ENCODE results near the gene ESRP2. TPM values are rescaled to one million over a fixed set of nuclear protein-coding genes. Genes with fewer than 3 reads are reported as not detected.

Gene ESRP2
- total and polyA plus RNA-seq, 10 donors: 0.02 to 0.35 (median 0.23) TPM; not detected in 2

DNA sequence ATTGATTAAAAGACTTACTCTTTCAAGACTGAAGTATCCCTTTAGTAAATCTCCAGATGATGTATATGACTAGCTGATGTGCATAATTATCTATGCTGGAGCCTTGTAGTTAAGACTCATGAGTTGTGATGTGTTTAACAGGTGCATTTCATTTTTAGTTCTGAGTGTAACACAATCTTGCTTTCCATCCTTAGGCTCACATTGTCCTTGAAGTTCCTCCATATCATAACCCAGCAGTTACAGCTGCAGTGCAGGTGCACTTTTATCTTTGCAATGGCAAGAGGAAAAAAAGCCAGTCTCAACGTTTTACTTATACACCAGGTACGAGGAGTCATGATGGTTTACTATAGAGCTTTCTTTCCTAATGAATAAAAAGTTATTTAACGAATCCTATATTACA lies 52.9 kb downstream of the ESRP2 start:
- H3K27ac ChIP-seq: no peak overlapping the region
- DNase-seq: no peak
- peaks cover 0 to 100% (median 79%) of the 10 kb centered on the region in 6 donors for H3K36me3 ChIP-seq
- no peaks in the 10 kb centered on the region for H3K4me1 ChIP-seq
- H3K27me3 ChIP-seq (replicated peaks in 1 of 7): no peaks in the 10 kb centered on the region
- 87 to 92% (median 88%) methylated on average over 3 of the region's 3 CpGs for WGBS, 5 donors
- no peaks in the 10 kb centered on the region for H3K9me3 ChIP-seq
- intact Hi-C loops (cut with DNase I; ENCODE audit: low total_unique reads): no loop called here
- TF ChIP-seq, protein P1, sequence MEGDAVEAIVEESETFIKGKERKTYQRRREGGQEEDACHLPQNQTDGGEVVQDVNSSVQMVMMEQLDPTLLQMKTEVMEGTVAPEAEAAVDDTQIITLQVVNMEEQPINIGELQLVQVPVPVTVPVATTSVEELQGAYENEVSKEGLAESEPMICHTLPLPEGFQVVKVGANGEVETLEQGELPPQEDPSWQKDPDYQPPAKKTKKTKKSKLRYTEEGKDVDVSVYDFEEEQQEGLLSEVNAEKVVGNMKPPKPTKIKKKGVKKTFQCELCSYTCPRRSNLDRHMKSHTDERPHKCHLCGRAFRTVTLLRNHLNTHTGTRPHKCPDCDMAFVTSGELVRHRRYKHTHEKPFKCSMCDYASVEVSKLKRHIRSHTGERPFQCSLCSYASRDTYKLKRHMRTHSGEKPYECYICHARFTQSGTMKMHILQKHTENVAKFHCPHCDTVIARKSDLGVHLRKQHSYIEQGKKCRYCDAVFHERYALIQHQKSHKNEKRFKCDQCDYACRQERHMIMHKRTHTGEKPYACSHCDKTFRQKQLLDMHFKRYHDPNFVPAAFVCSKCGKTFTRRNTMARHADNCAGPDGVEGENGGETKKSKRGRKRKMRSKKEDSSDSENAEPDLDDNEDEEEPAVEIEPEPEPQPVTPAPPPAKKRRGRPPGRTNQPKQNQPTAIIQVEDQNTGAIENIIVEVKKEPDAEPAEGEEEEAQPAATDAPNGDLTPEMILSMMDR (IDR thresholded peaks at IDR 0.05 in 8 of 11, conservative IDR thresholded peaks at IDR 0.05 in 3 of 11): no peak
- TF ChIP-seq POLR2AphosphoS5 (IDR thresholded peaks at IDR 0.05) (no peak), POLR2A (IDR thresholded peaks at IDR 0.05) (no peak)
- H3K4me3 ChIP-seq: no peak overlapping the region

DNA sequence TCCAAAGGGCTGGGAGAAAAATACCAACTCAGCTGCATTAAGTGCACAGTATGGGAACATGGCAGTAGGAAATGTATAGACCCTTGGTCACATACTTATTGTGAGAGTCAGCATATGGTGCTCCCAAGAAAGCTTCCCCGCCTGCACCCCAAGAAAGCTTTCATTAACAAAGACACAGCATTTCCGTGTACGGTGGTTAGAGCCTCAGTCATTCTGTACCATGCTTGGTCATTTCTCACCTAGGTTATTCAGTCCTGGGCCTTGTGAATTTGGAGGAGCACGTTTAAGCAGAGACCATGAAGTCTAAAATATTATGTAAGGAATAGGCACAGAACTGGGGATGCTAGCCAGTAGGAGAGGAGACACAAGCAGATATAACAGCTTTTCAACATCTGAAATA lies 56.1 kb downstream of the ESRP2 start:
- no peak overlapping the region for H3K4me3 ChIP-seq
- TF ChIP-seq, protein P1 (IDR thresholded peaks at IDR 0.05 in 8 of 11, conservative IDR thresholded peaks at IDR 0.05 in 3 of 11): no peak
- TF ChIP-seq POLR2A (IDR thresholded peaks at IDR 0.05) (no peak), POLR2AphosphoS5 (IDR thresholded peaks at IDR 0.05) (no peak)
- H3K27me3 ChIP-seq (replicated peaks in 1 of 7): no peaks in the 10 kb centered on the region
- peaks cover 0 to 99% (median 67%) of the 10 kb centered on the region in 6 donors for H3K36me3 ChIP-seq
- no peak for DNase-seq
- WGBS, 5 donors: 83 to 97% (median 92%) methylated on average over 4 of the region's 4 CpGs
- H3K27ac ChIP-seq: no peak overlapping the region
- H3K9me3 ChIP-seq: no peaks in the 10 kb centered on the region
- intact Hi-C loops (cut with DNase I; ENCODE audit: low total_unique reads): no loop called here
- H3K4me1 ChIP-seq: no peaks in the 10 kb centered on the region

DNA sequence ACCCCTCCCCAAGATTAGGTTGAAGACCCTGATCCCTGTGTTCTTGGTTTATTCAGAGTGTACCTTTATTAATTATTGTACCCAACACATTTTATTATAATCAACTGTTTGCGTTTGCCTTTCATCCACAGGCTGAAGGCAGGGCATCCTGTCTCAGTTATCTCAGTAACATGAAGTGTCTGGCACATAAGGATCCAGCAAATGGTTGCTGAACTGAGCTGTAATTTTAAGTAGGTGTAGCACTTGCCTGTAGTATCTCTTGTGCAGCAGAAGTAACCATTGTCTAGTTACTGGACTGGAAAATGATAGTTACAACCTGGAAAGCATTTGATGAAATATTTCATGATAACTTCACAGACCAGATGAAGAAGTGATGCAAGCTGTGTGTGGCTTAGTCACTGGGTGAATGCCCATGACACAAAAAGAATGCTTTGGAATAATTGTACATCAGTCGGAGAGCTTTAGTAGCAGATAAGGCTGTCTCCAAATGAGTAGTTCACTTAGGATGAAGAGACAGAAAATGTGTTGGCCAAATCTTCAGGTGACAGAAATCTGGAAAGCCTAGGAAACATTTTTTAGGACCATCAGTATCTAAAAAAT lies 56.6 kb downstream of the ESRP2 start:
- H3K36me3 ChIP-seq: peaks cover 0 to 99% (median 66%) of the 10 kb centered on the region in 6 donors
- no peaks in the 10 kb centered on the region for H3K4me1 ChIP-seq
- no peaks in the 10 kb centered on the region for H3K27me3 ChIP-seq (replicated peaks in 1 of 7)
- TF ChIP-seq POLR2A (IDR thresholded peaks at IDR 0.05): no peak
- no peak for TF ChIP-seq POLR2AphosphoS5 (IDR thresholded peaks at IDR 0.05)
- TF ChIP-seq, protein P1 (IDR thresholded peaks at IDR 0.05 in 8 of 11, conservative IDR thresholded peaks at IDR 0.05 in 3 of 11): no peak
- WGBS, 5 donors: 94 to 98% (median 96%) methylated on average over 2 of the region's 2 CpGs
- no peak overlapping the region for H3K27ac ChIP-seq
- no peaks in the 10 kb centered on the region for H3K9me3 ChIP-seq
- no peak overlapping the region for H3K4me3 ChIP-seq
- DNase-seq: no peak
- intact Hi-C loops (cut with DNase I; ENCODE audit: low total_unique reads): no loop called here

Small RNAs within 50 kb of the gene (microRNA-seq; reads per million reads assigned to microRNA genes)
- gene MIR6773: 0 reads per million in 3 donors

Small RNAs within 50 kb of the gene (small RNA-seq; reads per million reads assigned to genes)
- gene RF00554 (0 reads per million in 4 donors), gene RNU6-1262P (0 reads per million in 4 donors)

Other genes starting within 250 kb of the ESRP2 start
- gene DPEP2, start 236.6 kb downstream of the ESRP2 start, total RNA-seq: 10 to 100 TPM; 18.6 to 79.6 (median 30.4) TPM
- gene DPEP2, start 236.6 kb downstream of the ESRP2 start, polyA plus RNA-seq: 10 to 100 TPM; 21.7 to 31.0 (median 24.7) TPM
- not detected for gene DPEP2NB, start 220.2 kb downstream of the ESRP2 start, total RNA-seq
- not detected for gene DPEP2NB, start 220.2 kb downstream of the ESRP2 start, polyA plus RNA-seq
- gene DDX28, start 212.9 kb downstream of the ESRP2 start, total RNA-seq: 10 to 100 TPM in 5 of 7 donors, 1 to 10 TPM in 2; 8.6 to 12.7 (median 10.3) TPM
- gene DDX28, start 212.9 kb downstream of the ESRP2 start, polyA plus RNA-seq: 10 to 100 TPM; 15.8 to 19.0 (median 17.6) TPM
- 10 to 100 TPM; 22.3 to 31.7 (median 27.6) TPM for gene DUS2, start 212.8 kb downstream of the ESRP2 start, total RNA-seq
- gene DUS2, start 212.8 kb downstream of the ESRP2 start, polyA plus RNA-seq: 10 to 100 TPM; 17.4 to 28.8 (median 25.2) TPM
- gene NFATC3, start 150.8 kb downstream of the ESRP2 start, total RNA-seq: 10 to 100 TPM; 64.4 to 89.7 (median 68.5) TPM
- 10 to 100 TPM; 12.4 to 13.1 (median 12.7) TPM for gene NFATC3, start 150.8 kb downstream of the ESRP2 start, polyA plus RNA-seq
- 10 to 100 TPM; 26.1 to 40.4 (median 35.7) TPM for gene PLA2G15, start 9.2 kb upstream of the ESRP2 start, total RNA-seq
- gene PLA2G15, start 9.2 kb upstream of the ESRP2 start, polyA plus RNA-seq: 1 to 10 TPM; 6.3 to 8.5 (median 7.9) TPM
- 10 to 100 TPM; 24.9 to 62.8 (median 50.7) TPM for gene SLC7A6, start 28.4 kb upstream of the ESRP2 start, total RNA-seq
- gene SLC7A6, start 28.4 kb upstream of the ESRP2 start, polyA plus RNA-seq: 10 to 100 TPM in 2 of 3 donors, 1 to 10 TPM in 1; 9.8 to 12.3 (median 11.6) TPM
- gene SLC7A6OS, start 74.8 kb upstream of the ESRP2 start, total RNA-seq: 10 to 100 TPM; 17.6 to 30.6 (median 26.6) TPM
- 10 to 100 TPM in 1 of 3 donors, 1 to 10 TPM in 2; 7.5 to 10.6 (median 8.5) TPM for gene SLC7A6OS, start 74.8 kb upstream of the ESRP2 start, polyA plus RNA-seq
- gene PRMT7, start 74.9 kb upstream of the ESRP2 start, total RNA-seq: 10 to 100 TPM; 31.9 to 66.4 (median 42.8) TPM
- gene PRMT7, start 74.9 kb upstream of the ESRP2 start, polyA plus RNA-seq: 10 to 100 TPM; 25.0 to 48.2 (median 40.5) TPM
- gene SMPD3, start 212.4 kb upstream of the ESRP2 start, total RNA-seq: 1 to 10 TPM in 6 of 7 donors, under 1 TPM in 1; 0.66 to 6.5 (median 2.9) TPM
- 1 to 10 TPM in 2 of 3 donors, under 1 TPM in 1; 0.86 to 1.4 (median 1.3) TPM for gene SMPD3, start 212.4 kb upstream of the ESRP2 start, polyA plus RNA-seq

Data from spleen (tissue), 11 donors.